Cortex of kidney (tissue), 1 donor: Measurements from ENCODE around the gene AVP.
"Not testable (repeated sequence)": the region's sequence is repeated elsewhere in the genome, so short reads cannot be mapped to it uniquely, and the experiment has no call there.

Source experiments
- DNase-seq: peaks from one replicate; lab custom pipeline; 2025; lab: John Stamatoyannopoulos, UW

The AVP gene, protein sequence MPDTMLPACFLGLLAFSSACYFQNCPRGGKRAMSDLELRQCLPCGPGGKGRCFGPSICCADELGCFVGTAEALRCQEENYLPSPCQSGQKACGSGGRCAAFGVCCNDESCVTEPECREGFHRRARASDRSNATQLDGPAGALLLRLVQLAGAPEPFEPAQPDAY

DNA sequence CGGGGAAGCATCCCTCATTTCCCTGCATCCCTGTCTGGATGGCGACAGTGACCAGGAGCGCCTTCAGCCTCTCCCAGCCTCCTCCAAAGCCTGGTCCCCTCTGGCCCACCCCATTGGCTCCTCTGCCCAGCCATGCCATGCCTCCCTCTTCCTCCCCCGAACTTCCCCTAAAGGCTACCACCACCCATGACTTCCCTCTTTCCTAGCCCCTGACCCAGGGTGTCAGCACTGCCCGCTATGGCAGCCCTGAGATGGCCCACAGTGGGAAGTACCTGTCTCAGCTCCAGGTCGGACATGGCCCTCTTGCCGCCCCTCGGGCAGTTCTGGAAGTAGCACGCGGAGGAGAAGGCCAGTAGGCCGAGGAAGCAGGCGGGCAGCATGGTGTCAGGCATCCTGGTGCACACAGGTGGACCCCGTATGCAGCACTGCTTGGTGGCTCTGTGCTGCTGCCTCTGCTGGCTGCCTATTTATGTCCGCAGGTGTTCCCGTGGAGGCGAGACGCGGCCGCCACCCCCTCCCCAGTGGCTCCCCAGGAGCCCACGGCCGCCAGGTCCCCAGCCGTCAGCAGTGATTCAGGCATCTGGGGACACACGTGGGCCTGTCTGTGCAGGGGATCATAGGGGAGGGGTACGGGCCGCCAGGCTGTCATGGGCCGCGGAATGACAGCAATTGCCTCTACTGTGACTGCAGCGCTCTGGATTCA, at the start of gene AVP:
TSS of gene AVP (minus strand) at position 442 of the 703 bp plus-strand sequence. CDS start at position 392, 50 bp downstream.
- DNase-seq = no peak

DNA sequence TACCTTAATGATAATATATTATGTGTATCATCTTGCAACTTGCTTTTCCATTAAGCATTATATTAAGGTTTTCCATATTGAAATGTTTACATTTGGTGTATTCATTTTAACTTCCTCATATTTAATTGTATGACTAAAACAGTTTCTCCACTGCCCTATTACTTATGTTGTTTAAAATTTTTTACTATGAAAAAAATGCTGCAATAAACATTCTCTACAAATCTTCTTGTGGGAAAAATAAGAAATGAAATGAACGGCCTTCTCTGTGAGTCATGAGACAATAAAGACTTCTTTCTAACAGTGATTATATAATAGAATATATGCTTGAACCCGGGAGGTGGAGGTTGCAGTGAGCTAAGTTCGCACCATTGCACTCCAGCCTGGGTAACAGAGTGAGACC, 49.6 kb upstream of the AVP start:
- DNase-seq = no peak

DNA sequence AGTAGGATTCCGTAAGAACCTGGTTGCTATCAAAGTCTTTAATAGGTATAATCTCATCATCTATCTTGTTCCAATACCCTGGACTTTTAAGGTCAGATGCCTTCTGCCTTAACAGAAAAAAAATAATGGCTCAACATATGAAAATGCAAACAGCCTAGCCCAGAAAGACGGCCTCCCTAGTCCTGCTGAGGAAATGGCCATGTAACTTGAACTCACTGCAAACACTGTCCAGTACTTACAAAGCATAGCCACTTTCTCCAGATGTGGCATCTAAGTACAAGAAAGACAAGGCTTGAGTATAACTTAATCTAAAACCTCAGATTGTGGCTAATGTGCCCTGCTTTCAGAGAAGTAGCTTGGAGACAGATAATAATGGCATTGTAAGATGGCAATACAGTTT, 48.6 kb upstream of the AVP start:
- DNase-seq = no peak

DNA sequence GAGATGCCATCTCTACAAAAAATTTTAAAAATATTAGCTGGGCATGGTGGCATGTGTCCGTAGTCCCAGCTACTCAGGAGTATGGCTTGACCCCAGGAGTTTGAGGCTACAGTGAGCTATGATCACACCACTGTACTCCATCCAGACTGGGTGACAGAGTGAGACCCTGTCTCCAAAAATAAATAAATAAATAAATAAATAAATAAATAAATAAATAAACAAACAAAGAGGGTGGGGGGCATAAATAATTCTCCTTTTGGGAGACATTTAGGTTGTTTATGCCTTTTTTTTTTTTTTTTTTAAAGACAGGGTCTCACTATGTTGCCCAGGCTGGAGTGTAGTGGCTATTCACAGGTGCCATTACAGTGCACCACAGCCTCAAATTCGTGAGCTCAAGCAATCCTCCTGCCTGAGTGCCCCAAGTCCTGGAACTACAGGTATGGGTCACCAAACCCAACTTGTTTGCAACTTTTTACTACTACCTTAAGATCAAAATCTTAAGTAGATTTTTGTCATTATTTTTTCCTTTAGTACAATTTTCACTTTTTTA, 45.6 kb upstream of the AVP start:
- DNase-seq = no peak

DNA sequence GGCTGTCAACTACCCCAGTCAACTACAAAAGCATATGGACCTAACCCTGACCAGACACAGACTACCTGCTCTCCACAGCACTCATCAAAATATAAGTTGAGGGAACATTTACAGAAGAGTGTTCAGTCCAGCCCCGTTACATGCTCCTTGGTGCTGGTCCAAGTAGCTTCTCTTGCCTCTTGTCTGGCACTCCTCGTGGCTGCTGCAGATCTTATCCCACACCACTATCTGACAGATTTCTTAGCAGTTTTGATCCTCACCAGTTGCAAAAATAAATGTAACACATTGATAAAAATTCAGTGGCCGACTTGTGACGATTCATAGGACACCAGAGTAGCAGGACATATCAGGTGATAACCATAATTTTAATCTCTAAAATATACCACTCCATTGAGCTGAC, 44.6 kb upstream of the AVP start:
- DNase-seq = no peak

DNA sequence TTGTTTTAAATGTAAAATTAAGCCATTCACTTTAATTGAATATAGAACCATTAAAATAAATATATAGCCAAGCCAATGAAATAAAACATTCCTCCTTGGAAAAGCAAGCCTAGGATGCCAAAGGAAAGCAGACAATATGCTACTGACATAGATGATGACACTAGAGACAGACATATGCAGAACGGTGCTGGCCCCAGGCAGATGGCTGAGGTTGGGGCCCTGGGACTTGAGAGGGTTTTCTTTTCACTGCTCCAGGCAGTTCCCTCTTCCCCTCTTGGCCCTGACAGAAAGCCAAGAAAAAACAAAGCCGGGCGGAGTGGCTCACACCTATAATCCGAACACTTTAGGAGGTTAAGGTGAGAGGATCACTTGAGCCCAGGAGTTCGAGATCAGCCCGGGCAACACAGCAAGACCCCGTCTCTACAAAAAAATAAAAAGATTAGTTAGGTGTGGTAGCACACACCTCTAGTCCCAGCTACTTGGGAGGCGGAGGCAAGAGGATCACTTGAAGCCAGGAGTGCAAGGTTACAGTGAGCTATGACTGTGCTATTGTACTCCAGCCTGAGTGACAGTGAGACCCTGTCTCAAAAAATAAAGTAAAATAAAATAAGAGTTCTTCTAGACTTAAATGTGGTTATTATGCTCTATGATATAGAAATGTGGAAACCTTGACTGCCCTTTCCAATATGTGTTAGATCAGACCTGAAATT, 43.9 kb upstream of the AVP start:
- no peak for DNase-seq

DNA sequence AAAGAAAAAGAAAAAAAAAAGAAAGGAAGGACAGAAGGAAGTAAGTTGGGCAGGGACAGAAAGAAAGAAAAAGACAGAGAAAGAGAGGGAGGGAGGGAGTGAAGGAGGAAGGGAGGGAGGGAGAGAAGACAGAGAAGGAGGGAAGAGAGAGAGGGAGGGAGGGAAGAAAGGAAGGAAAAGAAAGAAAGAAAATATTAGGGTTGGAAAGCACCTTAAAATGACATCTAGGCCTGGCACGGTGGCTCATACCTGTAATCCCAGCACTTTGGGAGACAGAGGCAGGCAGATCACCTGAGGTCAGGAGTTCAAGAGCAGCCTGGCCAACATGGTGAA, 42.0 kb upstream of the AVP start:
- no peak for DNase-seq

DNA sequence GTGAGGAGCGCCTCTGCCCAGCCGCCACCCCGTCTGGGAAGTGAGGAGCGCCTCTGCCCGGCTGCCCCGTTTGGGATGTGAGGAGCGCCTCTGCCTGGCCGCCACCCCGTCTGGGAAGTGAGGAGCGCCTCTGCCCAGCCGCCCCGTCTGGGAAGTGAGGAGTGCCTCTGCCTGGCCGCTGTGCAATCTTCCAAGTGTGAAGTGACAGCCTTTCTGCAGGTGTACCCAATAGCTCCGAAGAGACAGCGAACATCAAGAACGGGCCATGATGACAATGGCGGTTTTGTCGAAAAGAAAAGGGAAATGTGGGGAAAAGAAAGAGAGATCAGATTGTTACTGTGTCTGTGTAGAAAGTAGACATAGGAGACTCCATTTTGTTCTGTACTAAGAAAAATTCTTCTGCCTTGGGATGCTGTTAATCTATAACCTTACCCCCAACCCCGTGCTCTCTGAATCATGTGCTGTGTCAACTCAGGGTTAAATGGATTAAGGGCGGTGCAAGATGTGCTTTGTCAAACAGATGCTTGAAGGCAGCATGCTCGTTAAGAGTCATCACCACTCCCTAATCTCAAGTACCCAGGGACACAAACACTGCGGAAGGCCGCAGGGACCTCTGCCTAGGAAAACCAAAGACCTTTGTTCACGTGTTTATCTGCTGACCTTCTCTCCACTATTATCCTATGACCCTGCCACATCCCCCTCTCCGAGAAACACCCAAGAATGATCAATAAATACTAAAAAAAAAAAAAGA, 41.4 kb upstream of the AVP start:
- not testable (repeated sequence) for DNase-seq

DNA sequence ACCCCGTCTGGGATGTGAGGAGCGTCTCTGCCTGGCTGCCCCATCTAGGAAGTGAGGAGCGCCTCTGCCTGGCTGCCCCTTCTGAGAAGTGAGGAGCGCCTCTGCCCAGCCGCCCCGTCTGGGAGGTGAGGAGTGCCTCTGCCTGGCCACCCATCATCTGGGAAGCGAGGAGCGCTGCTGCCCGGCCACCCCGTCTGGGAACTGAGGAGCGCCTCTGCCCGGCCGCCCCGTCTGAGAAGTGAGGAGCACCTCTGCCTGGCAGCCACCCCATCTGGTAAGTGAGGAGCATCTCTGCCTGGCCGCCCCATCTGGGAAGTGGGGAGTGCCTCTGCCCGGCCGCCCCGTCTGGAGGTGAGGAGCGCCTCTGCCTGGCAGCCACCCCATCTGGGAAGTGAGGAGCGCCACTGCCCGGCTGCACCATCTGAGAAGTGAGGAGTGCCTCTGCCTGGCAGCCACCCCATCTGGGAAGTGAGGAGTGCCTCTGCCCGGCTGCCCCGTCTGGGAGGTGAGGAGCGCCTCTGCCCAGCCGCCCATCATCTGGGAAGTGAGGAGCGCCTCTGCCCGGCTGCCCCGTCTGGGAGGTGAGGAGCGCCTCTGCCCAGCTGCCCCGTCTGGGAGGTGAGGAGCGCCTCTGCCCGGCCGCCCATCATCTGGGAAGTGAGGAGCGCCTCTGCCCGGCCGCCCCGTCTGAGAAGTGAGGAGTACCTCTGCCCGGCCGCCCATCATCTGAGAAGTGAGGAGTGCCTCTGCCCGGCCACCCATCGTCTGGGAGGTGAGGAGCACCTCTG, 40.4 kb upstream of the AVP start:
- not testable (repeated sequence) for DNase-seq

DNA sequence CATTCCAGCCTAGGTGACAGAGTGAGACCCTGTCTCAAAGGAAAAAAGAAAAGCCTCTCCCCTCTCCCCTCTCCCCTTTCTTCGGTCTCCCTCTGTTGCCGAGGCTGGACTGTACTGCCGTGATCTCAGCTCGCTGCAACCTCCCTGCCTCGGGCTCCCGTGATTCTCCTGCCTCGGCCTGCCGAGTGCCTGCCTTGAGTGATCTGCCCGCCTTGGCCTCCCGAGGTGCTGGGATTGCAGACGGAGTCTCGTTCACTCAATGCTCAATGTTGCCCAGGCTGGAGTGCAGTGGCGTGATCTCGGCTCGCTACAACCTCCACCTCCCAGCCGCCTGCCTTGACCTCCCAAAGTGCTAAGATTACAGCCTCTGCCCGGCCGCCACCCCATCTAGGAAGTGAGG, 39.6 kb upstream of the AVP start:
- not testable (repeated sequence) for DNase-seq

DNA sequence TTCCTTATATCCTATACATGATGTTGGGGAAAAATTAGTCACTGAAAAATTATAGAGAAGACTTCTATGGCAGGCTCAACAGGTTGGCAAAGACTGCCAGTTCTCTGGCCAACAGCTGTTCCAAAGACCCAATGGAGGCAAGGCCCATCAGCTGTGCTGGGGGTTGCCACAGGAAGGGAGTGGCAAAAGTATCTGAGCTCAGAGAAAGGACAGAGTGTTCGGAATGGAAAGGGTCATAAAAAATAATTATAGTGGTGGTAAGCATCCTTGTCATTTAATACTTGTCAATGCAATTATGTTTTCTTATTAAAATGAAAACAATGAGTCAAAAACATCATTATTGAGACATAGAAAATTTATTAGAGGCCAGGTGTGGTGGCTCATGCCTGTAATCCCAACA, 39.0 kb upstream of the AVP start:
- no peak for DNase-seq

DNA sequence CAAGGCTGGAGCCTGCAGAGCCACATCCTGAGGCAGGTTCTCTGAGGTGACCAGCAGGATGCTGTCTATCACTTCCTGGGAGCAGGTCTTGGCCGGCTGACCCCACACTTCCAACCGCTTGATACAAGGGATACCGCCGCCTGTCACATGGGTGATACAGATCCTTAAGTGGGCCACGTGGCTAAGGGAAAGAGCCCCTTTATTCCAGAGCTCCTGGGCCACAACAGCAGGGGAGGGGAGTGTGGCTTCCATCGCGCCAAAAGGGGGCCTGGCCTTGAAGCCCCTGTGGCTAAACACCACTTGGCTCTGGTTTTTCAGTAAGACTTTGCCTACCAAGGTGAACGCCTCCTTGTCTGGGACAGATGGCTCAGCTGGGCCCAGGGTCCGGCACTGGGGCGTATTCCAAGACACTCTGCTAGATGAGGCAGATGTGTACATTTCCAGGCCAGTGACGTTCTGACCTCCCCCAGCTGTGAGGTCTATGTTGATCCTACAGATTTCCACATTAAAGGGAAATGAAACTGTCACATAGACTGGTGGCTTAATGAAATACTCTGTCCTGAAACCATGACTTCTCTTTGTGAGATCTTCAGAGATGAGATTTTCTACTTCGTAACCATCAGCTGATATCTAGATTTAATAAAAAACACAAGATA, 37.6 kb upstream of the AVP start:
- no peak for DNase-seq

DNA sequence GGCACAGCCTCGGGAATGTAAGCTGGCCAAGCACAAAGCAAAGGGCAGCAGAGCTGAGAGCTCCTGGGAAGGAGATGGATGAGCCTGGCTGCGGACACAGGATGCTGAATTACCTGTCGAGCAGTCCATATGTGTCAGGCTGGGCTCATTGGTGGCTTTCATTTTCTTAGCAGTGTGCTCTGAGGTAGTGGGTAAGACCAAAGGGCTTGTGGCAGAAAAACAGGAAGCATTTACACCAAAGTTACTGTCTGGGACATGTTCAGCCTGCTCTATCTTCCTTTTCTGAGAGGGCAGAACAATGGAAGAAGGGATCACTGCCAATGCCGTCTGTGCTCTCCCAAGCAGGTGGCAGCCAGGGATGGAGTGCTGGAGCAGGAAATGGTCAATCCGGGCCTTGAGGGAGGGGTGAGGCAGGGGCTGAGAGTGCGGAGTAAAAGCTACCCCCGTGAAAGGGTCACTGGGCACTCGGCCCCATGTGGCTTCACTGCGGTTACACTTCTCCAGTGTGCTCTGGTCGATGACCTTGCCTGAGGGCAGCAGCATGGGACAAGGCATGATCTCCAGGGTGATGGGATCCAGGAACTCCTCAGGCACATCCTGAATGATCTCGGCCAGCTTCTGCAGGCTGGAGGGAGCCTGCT, 36.9 kb upstream of the AVP start:
- no peak for DNase-seq

DNA sequence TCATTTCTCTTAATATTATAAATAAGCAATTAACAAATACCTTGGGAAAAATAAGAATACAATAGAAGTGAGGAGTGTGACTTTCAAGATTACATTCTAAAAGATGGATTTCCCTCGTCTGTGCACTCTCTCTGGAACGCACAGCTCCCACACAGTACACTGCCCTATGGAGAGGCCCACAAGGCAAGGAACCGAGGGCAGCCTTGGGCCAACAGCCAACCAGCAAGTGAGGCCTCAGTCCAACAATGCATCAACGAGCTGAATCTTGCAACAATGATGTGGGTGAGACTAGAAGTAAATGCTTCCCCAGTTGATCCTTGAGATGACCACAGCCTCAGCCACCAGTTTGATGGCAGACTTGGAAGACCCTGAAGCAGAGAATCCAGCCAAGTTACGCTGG, 34.5 kb upstream of the AVP start:
- no peak for DNase-seq

DNA sequence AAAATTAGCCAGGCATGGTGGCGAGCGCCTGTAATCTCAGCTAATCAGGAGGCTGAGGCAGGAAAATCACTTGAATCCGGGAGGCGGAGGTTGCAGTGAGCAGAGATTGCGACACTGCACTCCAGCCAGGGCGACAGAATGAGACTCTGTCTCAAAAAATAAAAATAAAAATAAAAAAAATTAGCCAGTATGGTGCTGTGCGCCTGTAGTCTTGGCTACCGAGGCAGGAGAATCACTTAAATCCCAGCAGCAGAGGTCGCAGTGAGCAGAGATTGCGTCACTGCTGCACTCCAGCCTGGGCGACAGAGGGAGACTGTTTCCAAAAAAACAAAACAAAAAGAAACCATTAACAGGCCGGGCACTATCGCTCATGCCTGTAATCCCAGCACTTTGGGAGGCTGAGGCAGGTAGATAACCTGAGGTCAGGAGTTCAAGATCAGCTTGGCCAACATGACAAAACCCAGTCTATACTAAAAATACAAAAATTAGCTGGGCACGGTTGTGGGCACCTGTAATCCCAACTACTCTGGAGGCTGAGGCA, 33.4 kb upstream of the AVP start:
- DNase-seq = not testable (repeated sequence)

DNA sequence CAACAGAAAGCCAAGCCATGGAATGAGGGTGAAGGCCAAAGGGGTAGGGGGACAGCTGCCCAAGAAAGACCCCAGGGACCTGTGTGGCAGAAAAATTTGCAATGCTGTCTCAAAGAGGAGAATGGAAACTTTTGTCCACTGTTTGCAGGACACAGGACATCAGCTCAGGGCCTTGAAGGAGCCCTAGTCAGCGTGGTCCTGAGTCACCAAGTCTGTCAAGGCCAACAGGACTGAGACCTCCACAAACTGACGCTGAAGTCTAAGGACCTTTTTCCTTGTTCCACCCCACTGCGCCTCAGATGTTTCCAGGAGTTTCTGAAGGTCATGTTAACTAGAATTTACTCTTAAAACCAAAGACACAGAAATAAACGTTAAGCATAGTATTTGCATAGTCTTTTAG, 31.8 kb upstream of the AVP start:
- no peak for DNase-seq

DNA sequence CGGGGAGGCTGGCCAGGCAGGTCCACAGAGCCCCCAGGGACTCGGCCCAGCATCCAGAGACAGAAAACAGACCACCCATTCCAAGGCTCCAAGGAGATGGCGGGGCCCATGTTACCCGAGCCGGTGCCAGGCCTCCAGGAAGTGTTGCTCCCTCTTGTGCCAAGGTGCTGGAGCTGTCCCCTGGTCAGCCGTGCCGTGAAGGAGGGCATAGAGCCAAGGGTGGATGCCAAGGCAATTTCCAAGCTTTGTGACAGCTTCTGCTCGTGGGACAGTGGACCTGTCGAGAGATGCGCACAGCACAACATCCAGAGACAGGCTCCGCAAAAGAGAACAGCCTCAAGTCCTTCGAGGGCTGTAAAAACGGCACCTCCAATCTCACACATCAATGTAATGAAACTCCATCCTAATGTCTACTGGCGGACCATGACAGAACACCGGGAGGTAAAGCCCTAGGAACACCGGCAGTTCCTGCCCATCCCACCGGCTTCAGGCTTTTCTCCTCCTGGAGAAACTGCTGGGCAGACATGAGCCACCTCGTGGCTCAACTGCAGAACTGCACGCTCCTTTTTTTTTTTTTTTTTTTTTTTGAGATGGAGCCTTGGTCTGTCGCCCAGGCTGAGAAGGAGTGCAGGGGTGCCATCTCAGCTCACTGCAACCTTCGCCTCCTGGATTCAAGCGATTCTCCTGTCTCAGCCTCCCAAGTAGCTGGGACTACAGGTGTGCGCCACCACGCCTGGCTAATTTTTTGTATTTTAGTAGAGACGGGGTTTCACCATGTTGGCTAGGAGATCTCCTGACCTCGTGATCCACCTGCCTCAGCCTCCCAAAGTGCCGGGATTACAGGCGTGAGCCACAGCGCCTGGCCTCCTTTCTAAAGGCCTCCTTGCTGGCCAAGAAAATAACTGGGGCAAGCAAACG, 30.9 kb upstream of the AVP start:
- no peak for DNase-seq

DNA sequence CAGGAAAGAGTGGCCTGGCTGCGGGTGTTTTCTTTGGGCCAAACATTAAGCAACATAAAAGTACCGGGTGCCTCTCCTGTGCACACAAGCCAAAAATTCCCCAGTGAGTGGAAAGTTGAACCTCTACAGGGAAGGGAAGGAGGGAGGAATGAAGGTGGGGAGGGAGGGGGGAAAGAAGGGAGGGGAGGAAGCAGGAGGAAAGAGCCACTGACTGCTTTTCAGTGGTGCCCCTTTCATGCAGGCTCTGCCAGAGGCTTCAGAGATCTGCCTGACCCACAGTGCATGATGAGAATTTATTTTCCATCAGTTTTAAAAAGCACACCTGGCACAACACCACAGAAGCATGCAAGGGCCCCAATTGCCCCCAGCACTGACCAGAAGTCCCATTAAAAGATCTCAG, 27.5 kb upstream of the AVP start:
- DNase-seq = no peak

DNA sequence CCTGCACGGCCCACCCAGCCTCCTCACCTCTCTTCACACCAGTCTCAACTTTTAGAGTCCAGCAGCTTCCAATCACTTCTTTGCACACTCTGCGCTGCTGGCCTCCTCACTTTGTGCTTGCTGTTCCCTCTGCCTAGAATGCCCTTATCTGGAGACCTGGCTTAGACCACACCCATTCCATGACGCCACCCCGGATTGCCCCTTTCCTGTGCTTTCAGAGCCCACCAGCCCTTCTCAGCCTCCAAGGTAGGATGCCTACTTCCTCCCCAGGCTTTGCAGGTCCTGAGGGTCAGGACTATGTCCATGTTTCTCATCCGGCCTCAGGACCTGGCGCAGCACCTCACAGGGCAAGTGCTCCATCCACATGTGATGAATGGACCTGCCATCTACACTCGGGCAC, 27.0 kb upstream of the AVP start:
- DNase-seq = no peak
